T-helper 1 cell (primary cell): ENCODE measurements around the gene RIPPLY3.

Experiments used
- DNase-seq, 5 donors: peaks; one replicate each; pipeline ENCODE4 v3.0.0-alpha.2; 2012 to 2020

RIPPLY3 gene

GRCh38 chr21:37064841-37065240 lies 58.3 kb downstream of the RIPPLY3 start:
- no peak for DNase-seq

GRCh38 chr21:37065561-37066177 lies 59.2 kb downstream of the RIPPLY3 start:
- no peak for DNase-seq
